Muscle layer of colon (tissue), 2 donors: Measurements from ENCODE around the gene ARRDC4.

ENCODE experiments used
- H3K27ac ChIP-seq: one replicate; pipeline ENCODE4 v1.7.0; 2013; ENCODE audit warnings: low read depth, mild to moderate bottlenecking, low read length, moderate library complexity
- H3K27me3 ChIP-seq, 2 donors: one replicate each; pipeline ENCODE4 v1.7.0; 2013; ENCODE audit warnings: low read length in 2 of 2, mild to moderate bottlenecking in 2 of 2; ENCODE audit not compliant: insufficient read depth in 2 of 2, control insufficient read depth in 1 of 2
- H3K36me3 ChIP-seq: one replicate; pipeline ENCODE4 v1.7.0; 2013; ENCODE audit warnings: mild to moderate bottlenecking, low read length; ENCODE audit not compliant: insufficient read depth
- H3K4me1 ChIP-seq: one replicate; pipeline ENCODE4 v1.7.0; 2013; ENCODE audit warnings: mild to moderate bottlenecking, low read length; ENCODE audit not compliant: insufficient read depth
- H3K4me3 ChIP-seq, 2 donors: one replicate each; pipeline ENCODE4 v1.7.0; 2013; ENCODE audit warnings: low read length in 2 of 2, low read depth in 1 of 2, mild to moderate bottlenecking in 1 of 2, moderate library complexity in 1 of 2
- H3K9ac ChIP-seq: one replicate; pipeline ENCODE4 v1.7.0; 2013; ENCODE audit warnings: low read length
- H3K9me3 ChIP-seq: one replicate; pipeline ENCODE4 v1.7.0; 2013; ENCODE audit warnings: mild to moderate bottlenecking, low read length
- donor health status: abdominal sarcoma.
- donor health status: Adenocarcinoma of cecum.

ARRDC4 gene, protein sequence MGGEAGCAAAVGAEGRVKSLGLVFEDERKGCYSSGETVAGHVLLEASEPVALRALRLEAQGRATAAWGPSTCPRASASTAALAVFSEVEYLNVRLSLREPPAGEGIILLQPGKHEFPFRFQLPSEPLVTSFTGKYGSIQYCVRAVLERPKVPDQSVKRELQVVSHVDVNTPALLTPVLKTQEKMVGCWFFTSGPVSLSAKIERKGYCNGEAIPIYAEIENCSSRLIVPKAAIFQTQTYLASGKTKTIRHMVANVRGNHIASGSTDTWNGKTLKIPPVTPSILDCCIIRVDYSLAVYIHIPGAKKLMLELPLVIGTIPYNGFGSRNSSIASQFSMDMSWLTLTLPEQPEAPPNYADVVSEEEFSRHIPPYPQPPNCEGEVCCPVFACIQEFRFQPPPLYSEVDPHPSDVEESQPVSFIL

GRCh38 chr15:97960364-97961066 is at the start of gene ARRDC4:
ARRDC4 (plus strand) TSS chr15:97960703; CDS start chr15:97960862, 159 bp downstream.
- Histone ChIP-seq H3K36me3 (peaks cover 10% of the 10 kb centered on the region), H3K27me3 (no peaks in the 10 kb centered on the region), H3K9ac (peak within 1 kb of the TSS; percentile 79), H3K4me3 (peak within 1 kb of the TSS; percentile 54 to 72), H3K4me1 (peaks cover 35% of the 10 kb centered on the region), H3K27ac (peak within 1 kb of the TSS; percentile 75), H3K9me3 (no peaks in the 10 kb centered on the region)

DNA sequence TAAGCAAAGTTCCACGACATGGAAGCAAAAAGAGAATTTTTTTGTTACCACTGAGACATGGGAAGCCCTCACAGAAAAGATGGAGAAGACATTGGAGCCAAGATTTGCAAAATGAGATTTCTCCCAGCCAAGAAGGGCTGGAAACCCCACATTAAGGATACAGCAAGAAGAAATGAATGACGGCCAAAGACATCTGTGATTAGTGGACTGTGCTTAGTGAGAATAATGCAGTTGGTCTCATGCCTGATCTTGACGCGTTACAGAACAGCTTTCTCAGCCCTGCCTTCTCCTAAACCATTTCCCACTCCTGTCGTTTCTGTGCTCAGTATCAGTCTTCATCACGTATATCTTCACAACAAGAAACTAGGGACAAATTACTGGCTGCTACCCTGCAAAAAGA is 45.8 kb upstream of the ARRDC4 start:
- H3K4me3 ChIP-seq = no peak overlapping the region
- H3K9ac ChIP-seq = no peak overlapping the region

GRCh38 chr15:97915261-97915660 is 45.2 kb upstream of the ARRDC4 start:
- Histone ChIP-seq H3K4me1 (no peaks in the 10 kb centered on the region), H3K27ac (no peak overlapping the region), H3K27me3 (no peaks in the 10 kb centered on the region), H3K4me3 (no peak overlapping the region), H3K9me3 (no peaks in the 10 kb centered on the region), H3K9ac (no peak overlapping the region), H3K36me3 (no peaks in the 10 kb centered on the region)

More for the DNA sequence above, 45.8 kb upstream of the ARRDC4 start:
- Histone ChIP-seq H3K4me1 (no peaks in the 10 kb centered on the region), H3K36me3 (no peaks in the 10 kb centered on the region), H3K9me3 (no peaks in the 10 kb centered on the region), H3K27me3 (no peaks in the 10 kb centered on the region), H3K27ac (no peak overlapping the region)

DNA sequence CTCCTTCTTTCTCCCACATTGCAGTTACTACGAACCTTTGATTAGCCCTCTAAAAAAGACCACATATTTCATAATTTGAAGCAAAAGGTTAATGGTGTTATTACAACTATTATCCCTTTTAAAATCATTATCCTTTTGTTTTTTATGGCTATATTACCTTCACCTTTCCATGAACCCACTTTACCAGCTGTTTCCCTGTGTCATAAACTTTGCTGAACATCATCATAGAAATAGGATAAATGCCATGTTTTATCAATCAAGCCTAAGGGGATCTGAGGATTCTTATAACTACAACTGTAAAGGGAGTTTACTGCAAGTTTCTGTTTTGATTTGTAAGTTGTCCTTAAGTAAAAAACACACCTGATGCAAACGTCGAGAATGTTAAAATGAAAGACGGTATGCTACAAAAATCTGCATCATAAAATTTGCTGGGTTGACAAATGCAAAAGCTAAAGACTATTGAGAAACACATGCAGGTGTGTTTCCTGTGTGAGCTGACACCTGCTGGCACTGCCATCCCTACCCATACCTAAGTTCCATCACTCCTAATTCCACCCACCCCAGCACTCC is 39.1 kb upstream of the ARRDC4 start:
- no peak overlapping the region for H3K9ac ChIP-seq
- no peaks in the 10 kb centered on the region for H3K4me1 ChIP-seq
- H3K27me3 ChIP-seq = no peaks in the 10 kb centered on the region
- no peak overlapping the region for H3K4me3 ChIP-seq
- H3K36me3 ChIP-seq = no peaks in the 10 kb centered on the region
- no peak overlapping the region for H3K27ac ChIP-seq
- H3K9me3 ChIP-seq = no peaks in the 10 kb centered on the region

DNA sequence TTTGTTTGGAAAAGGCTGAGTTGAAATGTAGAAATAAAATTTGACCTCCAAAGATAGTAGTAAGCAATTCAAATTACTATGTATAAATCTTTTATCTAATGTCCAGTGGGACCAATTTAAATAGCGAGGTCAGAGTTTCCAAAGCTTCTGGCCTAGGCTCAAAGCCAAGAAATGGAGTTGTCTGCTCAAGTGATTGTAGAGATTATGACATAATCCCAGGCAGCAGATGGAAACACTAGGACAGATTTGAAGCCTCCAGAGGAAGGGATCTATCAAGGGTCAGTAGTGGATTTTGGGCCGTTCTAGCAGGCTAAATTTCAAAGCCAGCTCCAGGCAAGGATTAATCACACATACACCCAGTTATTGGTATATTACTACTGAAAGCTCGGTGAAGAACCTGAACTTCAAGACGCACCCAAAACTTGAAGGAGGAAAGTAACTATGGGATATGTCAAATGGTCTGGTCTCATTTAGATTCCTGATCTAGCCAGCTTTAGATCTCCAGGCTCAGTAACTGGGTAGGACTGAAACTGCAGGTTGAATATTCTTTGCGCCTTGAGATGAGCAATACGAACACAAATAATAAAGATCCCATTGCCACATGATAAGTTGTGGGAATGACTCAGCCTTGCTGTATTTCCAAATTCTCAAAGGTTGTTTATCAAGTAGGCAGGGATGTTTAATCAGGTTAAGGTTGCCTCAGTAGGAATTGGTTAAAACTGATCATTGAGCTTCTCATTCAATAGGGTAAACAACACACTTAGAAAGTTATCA is 30.9 kb upstream of the ARRDC4 start:
- Histone ChIP-seq H3K27me3 (no peaks in the 10 kb centered on the region), H3K9ac (no peak overlapping the region), H3K27ac (no peak overlapping the region), H3K9me3 (no peaks in the 10 kb centered on the region), H3K36me3 (no peaks in the 10 kb centered on the region), H3K4me3 (no peak overlapping the region), H3K4me1 (no peaks in the 10 kb centered on the region)

DNA sequence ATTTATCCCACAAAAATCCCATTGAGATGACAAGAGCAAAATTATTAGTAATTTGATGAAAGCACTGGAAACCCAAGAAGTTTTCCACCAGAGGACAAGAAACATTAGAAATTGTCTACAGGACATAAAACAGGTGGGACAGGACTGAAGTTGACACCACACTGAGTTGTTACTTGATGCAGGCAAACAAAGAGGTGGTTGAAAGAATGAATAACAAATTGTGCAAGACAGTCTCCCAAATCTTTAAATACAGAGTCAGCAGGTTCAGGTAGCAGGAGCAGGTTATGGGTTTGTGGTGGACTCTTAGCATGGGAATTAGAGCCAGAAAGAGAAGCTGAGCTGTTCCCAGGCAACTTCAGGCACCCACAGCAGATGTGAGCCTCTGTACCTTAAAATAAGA is 30.3 kb upstream of the ARRDC4 start:
- no peaks in the 10 kb centered on the region for H3K4me1 ChIP-seq
- H3K27ac ChIP-seq = no peak overlapping the region
- no peak overlapping the region for H3K4me3 ChIP-seq
- no peaks in the 10 kb centered on the region for H3K36me3 ChIP-seq
- no peaks in the 10 kb centered on the region for H3K27me3 ChIP-seq
- no peaks in the 10 kb centered on the region for H3K9me3 ChIP-seq
- no peak overlapping the region for H3K9ac ChIP-seq

DNA sequence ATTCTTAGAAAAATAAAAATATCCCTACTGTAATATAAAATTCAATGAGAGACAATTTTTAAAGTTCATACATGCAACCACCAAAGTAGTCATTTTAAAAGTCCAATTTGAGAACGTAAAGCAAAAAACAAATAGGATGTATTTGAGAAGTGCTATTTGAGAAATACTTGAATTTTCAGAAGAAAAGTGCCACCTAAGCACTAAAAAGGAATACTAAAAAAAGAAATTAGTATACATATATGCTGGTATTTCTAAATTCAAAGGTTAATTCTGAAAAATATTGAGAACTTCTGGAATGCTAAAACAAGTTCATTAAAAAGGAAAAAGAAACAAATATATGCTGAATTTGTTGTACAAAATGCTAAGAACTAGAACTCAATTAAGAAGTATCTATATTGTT is 29.2 kb upstream of the ARRDC4 start:
- Histone ChIP-seq H3K4me1 (no peaks in the 10 kb centered on the region), H3K4me3 (no peak overlapping the region), H3K27me3 (no peaks in the 10 kb centered on the region)

DNA sequence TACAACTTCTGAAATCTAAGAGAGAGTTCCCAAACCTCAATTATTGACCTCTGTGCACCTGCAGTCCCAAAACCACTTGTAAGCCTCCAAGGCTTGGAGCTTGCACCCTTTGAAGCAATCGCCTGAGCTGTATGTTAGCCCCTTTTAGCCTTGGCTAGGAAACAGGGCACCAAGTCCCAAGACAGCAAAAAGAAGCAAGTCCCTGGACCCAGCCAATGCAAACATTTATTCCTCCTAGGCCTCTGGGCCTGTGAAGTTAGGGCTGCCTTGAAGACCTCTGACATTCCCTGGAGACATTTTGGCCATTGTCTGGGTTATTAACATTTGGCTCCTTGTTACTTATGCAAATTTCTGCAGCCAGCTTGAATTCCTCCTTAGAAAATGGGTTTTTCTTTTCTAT is 26.9 kb upstream of the ARRDC4 start:
- H3K4me1 ChIP-seq = no peaks in the 10 kb centered on the region
- no peak overlapping the region for H3K9ac ChIP-seq
- peaks cover 5% of the 10 kb centered on the region for H3K9me3 ChIP-seq
- no peaks in the 10 kb centered on the region for H3K36me3 ChIP-seq
- no peak overlapping the region for H3K4me3 ChIP-seq
- H3K27me3 ChIP-seq = no peaks in the 10 kb centered on the region
- no peak overlapping the region for H3K27ac ChIP-seq

More for the DNA sequence above, 29.2 kb upstream of the ARRDC4 start:
- H3K36me3 ChIP-seq = no peaks in the 10 kb centered on the region
- H3K9me3 ChIP-seq = peaks cover 5% of the 10 kb centered on the region
- H3K27ac ChIP-seq = no peak overlapping the region
- no peak overlapping the region for H3K9ac ChIP-seq

DNA sequence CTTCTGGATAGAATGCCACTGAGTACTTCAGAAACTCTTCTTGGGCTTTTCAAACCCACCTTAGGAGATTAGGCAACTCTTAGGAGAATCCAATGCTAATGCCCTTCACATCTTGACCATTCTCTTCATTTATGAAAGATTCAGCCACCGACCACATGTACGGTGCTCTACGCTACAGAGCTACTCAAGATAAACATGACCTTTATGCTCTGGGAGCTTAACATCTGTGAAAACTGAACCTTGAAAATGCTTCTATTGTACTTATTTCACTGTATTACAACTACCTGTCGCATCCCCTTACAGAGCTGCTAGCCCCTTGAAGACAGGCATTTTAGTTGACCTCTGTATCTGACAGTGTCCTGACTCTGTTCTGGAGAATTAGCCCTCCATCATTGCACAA is 19.5 kb upstream of the ARRDC4 start:
- H3K27ac ChIP-seq = no peak overlapping the region
- H3K4me1 ChIP-seq = peaks cover 8% of the 10 kb centered on the region
- H3K9ac ChIP-seq = no peak overlapping the region
- H3K27me3 ChIP-seq = no peaks in the 10 kb centered on the region
- no peaks in the 10 kb centered on the region for H3K36me3 ChIP-seq
- no peak overlapping the region for H3K4me3 ChIP-seq
- no peaks in the 10 kb centered on the region for H3K9me3 ChIP-seq

GRCh38 chr15:97941572-97941971 is 18.9 kb upstream of the ARRDC4 start:
- Histone ChIP-seq H3K36me3 (no peaks in the 10 kb centered on the region), H3K9me3 (no peaks in the 10 kb centered on the region), H3K27ac (no peak overlapping the region), H3K9ac (no peak overlapping the region), H3K4me3 (no peak overlapping the region), H3K27me3 (no peaks in the 10 kb centered on the region), H3K4me1 (peaks cover 8% of the 10 kb centered on the region)

GRCh38 chr15:97944724-97945123 is 15.8 kb upstream of the ARRDC4 start:
- H3K9me3 ChIP-seq = no peaks in the 10 kb centered on the region
- no peak overlapping the region for H3K4me3 ChIP-seq
- H3K36me3 ChIP-seq = no peaks in the 10 kb centered on the region
- no peaks in the 10 kb centered on the region for H3K27me3 ChIP-seq
- no peak overlapping the region for H3K27ac ChIP-seq
- H3K4me1 ChIP-seq = peaks cover 8% of the 10 kb centered on the region
- no peak overlapping the region for H3K9ac ChIP-seq
